ENCODE data around the gene OR2T35.

OR2T35 gene

DNA sequence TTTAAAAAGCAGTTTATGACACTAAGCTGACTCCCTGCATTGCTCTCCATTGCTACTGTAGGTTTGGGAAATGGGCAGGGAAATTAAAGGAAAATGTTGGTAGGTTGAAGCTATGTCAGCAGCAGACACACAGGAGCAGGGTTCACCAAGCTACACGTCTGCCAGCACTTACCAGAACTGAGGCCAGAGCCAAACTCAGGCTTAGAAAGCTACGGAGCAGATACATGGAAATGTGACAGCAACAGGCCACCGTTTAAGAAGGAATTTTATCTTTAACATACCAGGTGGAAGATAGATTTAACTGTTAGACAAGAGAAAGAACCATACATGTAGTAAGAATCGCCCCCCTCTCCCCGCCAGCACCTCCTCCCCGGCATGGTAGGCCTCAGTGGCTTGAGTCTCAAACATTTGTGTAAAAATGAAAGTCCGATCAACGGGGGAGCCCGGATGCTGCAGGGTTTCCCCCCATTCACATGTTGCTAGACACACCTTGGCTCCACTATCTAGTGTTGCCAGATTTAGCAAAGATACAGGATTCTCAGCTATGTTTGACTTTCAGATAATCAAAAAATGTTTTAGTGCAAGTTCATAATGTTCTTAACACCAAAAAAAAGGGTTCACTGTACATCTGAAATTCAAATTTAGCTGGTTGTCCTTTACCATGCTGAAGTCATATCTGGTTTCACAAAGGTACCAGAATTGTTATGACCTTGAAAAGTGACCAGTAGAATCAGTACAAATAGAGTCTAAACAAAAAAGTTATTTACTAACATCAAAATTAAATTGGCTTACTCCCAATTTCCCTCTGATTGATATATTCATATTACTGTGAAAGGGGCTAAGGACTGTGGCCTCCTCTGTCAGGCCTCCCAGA, 16.9 kb downstream of the OR2T35 start:
- DNase-seq (ENCODE audit: low read depth in 2 of 2, low spot score in 1 of 2) = no peak

DNA sequence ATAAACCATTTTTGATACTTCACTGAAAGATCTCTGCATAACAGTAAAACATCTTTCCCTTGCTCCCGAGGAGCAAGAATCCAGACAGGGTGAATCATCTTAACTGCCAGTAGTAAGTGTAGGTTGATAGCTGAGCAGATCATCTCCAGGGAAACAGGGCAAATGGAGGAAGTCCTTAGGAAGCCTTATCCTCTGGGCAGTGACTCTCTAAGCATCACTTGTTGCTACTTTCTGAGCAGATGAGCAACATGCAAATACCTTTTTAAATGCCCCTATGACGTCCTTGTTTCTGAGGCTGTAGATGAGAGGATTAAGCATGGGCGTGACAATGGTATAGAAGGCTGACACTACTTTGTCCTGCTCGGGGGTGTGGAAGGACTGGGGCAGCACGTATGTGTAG, 19.1 kb downstream of the OR2T35 start:
- DNase-seq (ENCODE audit: low read depth in 2 of 2, low spot score in 1 of 2) = no peak

DNA sequence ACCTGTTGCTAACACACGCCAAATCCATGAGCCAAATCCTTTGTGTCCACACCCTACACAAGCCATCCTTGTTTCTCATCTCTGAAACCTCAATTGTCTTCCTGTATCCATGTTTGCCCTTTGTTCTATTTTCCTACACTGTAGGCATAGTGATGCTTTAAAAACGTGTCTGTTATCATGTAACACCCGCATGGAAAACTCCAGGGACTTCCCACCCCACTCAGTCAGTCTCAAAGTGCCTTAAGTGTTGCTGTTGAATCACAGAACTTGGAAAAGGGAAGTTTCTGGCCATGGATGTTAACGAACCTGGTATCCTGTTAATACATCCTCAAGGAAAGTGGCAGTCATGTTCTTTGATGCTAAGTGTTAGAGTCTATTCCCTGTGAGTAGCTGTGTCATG, 19.9 kb downstream of the OR2T35 start:
- DNase-seq (ENCODE audit: low read depth in 2 of 2, low spot score in 1 of 2) = no peak

DNA sequence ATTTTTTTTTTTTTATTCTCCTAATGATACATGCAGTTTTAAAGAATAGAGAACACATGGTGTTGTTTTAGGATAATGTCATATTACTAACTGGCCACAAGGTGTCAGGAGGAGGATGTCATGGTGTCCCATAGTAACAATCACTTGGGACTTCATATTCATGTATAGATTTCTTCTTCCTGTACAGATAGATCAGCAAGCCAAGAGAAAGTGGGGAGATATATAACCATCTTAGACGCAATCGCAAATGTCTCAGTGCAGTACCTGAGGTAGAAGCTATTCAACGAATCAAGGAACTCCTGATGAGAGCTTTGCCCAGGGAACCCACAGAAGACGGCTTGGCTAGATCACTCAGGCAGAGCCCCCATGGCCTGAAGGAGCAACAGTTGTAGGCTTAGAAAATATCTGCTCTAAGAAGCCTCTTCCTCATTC, 22.5 kb downstream of the OR2T35 start:
- DNase-seq (ENCODE audit: low read depth in 2 of 2, low spot score in 1 of 2) = no peak

DNA sequence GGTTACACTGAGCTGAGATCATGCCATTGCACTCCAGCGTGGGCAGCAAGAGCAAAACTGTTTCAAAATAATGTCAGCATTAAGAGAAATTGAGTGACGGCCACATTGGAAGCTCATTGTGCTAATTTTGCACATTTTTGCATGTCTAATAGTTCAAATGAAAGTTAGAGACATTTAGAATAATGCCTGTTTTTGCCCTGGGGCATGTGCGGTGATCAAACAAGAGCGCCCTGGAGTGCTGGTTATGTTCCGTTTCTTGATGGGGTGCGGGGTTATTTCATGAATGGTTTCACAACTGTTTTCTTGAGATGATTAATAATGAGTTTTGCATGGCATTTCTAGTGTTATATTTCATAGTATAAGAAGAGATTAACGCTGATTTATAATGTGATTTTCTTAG, 23.3 kb downstream of the OR2T35 start:
- DNase-seq (ENCODE audit: low read depth in 2 of 2, low spot score in 1 of 2) = no peak

DNA sequence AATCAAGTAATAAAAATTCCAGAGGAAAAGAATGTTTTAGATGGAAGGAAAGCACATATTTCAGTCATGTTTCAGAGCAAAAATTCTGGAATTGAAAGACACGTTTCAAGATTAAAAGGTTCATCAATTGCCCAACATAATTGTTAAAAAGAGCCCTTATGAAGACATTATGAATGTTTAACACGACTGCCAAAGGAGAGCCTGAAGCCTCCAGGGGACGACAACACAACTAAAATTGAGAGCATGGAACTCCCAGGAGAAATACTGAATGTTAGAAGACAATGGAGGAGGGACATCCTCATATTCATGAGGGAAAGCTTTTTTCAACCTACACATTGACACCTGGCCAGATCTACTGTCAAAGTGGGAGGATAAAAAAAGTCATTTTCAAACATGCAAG, 26.2 kb downstream of the OR2T35 start:
- DNase-seq (ENCODE audit: low read depth in 2 of 2, low spot score in 1 of 2) = no peak

DNA sequence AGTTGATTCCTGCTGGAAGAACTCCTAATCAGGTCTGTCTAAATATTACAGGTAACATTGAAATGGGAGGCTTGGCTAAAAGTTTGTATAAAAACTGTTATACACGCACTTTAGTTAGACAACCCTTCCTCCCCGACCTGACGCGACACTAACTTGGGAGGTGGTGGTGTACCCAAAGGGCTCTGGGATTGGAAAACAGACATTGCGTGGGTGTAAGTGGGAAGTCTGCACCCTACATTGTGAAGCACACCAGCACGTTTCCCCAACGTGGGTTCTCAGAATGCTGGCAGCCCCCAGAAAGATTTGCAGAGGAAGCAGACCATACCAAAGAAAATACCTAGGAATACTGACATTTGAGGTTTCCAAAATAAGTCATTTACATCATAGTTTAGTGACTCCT, 27.0 kb downstream of the OR2T35 start:
- DNase-seq (ENCODE audit: low read depth in 2 of 2, low spot score in 1 of 2) = no peak

DNA sequence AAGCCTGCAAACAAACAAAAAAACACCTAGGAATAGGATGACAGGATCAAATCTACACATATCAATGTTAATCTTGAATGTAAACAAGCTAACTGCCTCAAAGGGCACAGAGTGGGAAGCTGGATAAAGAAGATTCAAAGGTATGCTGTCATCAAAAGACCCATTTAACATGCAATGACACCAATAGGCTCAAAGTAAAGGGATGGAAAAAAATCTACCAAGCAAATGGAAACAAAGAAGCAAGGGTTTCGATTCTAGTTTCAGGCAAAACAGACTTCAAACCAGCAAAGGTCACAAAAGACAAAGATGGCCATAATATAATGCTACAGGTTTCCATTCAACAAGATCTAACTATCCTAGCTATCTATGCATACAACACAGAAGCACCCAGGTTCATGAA, 31.3 kb downstream of the OR2T35 start:
- DNase-seq (ENCODE audit: low read depth in 2 of 2, low spot score in 1 of 2) = no peak

DNA sequence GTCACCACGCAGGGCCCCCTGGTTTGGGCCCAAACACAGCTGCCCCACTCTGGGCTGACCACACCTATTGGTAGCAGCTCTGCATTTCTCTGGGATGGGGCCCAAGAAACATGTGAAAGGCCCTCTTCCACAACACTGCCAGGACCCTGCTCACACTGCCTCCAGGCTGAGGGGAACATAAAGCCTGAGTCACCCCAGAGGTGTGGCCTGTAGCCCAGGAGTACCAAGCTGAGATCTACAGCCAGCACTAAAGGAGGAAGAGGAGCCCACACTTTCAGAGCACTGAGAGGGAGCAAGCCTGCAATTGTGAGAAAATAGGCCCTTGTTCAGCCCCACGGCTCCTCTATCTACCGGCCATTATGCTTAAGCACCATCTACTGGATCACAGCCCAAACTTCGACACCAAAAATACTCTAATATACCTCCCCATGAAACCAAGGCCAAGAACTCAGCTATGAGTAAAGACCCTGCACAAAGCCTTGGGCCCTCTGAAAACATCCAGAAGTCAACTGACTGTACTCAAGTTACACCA, 33.1 kb downstream of the OR2T35 start:
- DNase-seq (ENCODE audit: low read depth in 2 of 2, low spot score in 1 of 2) = no peak

DNA sequence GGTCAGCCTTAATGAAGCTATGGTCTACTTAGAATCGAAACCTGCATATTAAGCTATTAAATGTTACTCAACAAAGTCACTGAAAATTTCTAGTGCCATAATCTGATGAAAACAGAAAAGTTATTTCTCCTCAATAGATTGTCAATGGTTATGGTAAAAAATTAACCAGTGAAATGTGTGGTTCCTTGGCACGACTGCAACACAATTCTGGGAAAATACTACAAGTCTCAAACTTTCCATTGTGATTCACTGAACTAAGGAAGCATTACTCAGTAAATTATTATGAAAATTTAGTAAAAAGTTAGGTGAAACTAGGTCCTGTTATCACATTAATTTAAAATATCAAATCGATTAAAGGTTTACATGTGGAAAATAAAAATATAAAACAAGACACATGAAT, 34.8 kb downstream of the OR2T35 start:
- no peak for DNase-seq (ENCODE audit: low read depth in 2 of 2, low spot score in 1 of 2)

DNA sequence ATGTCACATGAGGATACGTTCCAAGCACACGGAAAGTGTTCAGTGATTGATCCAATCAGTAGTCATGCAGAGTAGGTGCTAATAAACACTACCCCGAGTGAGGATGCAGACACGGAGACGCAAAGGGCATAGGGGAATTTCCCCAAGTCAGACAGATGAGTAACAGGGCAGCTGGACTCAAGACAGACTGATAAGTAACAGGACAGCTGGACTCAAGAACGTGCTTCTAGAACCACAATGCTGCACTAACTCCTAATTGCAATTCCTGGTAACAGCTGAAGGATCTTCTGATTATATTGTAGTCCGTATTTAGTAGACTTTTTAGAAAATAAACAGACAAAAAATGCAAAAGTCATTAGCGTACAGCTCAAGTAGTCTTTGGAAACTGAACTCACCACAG, 45.7 kb downstream of the OR2T35 start:
- no peak for DNase-seq (ENCODE audit: low read depth in 2 of 2, low spot score in 1 of 2)

DNA sequence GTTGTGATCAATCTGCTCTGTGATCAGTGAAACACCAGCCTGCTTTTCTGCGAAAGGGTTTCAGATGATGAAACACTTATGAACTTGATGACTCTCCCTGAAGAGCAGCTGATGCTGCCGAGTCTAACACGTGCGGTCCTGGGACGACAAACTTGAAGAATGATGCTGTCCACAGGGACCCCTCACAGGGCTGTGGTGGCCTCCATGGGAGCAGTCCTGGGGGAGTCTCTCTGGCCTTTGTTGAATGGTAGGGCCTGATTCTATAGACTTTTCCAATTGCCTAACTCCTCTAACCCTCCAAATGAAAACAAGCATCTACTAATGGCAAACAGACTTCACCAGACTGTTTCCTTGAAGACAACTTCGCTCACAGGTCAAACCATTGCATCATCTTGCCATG, 47.5 kb downstream of the OR2T35 start, which contains the start of gene OR2T10:
TSS of gene OR2T10 (minus strand) at position 112 of the 400 bp plus-strand sequence. CDS start 3,932 bp downstream, outside the sequence.
- DNase-seq (ENCODE audit: low read depth in 2 of 2, low spot score in 1 of 2) = no peak

DNA sequence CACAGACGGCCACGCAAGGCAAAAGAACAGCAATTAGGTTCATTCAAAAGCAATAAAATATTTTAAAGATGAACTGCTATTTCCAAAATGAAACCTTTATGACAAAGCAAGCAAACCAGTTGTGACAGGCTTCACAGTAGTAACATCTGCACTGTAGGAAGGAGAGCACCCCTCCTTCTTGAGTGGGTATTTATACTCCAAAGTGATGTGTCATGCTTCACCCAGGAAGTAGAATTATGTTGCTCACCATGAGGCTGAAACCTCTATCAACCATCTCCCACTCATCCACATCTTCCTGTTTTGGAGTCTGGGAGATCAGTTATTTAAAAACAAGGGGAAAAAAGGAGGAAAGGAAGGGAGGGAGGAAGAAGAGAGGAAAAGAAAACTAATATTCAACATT, 48.5 kb downstream of the OR2T35 start:
- no peak for DNase-seq (ENCODE audit: low read depth in 2 of 2, low spot score in 1 of 2)

DNA sequence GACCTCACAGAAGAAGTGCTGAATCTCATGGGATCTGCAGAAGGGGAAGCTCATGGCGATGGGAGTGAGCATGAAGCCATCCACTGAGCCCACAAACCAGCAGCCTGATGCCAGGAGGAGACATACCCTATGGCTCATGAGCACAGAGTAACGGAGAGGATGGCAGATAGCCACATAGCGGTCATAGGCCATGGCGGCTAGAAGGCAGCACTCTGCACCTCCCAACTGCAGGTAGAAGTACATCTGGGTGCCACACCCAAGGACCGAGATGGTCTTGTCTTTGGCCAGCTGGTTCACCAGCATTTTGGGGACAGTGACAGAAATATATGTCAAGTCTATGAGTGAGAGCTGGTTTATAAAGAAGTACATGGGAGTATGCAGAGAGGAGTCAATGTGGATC, 51.9 kb downstream of the OR2T35 start:
- no peak for DNase-seq (ENCODE audit: low read depth in 2 of 2, low spot score in 1 of 2)

DNA sequence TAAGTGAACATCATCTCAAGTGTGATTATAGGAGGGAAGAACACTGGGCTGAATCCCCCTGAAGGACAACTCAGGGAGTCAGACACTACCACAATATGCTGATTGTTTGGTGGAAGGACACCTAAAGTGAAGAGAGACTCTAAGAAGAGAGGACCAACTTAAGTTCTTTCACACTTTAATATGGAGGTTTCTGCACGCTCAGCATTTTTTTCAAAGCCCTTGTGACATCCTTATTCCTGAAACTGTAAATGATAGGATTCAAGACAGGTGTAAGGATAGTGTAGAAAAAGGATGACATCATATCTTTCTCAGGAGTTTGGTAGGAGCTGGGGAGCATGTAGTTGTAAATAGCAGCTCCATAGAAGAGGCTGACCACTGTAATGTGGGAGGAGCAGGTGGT, 52.4 kb downstream of the OR2T35 start:
- DNase-seq (ENCODE audit: low read depth in 2 of 2, low spot score in 1 of 2) = no peak

DNA sequence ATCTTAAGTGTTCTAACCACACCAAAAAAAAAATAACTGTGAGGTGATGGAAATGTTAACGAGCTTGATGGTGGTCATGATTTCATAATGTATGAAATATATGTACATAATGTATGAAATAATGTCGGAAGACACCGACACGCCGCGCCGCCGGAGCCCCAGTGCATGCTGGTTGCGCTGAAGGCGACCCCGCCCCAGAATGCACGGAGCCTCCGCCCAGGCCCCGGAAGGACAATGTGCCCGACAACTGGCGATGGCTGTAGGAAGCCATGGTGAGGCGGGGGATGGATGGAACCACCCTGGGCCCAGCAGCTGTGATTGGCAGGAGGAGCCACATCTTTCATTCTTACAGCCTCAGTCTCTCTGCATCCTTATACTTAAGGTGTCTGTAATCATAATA, 55.0 kb downstream of the OR2T35 start:
- no peak for DNase-seq (ENCODE audit: low read depth in 2 of 2, low spot score in 1 of 2)

DNA sequence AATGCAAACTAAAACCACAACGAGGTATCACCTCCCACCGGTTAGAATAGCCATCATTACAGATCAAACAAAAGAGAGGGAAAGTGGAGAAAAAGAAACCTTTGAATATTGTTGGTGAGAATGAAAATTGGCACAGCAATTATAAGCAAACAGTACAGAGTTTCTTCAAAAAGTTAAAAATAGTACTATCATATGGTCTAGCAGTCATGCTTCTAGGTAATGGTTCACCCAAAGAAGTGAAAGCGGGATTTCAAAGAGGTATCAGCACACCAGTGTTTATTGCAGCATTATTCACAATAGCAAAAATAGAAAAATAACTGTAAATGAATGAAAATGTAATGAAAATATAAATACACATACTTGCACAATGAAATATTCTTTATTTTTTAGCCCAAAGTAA, 55.7 kb downstream of the OR2T35 start:
- no peak for DNase-seq (ENCODE audit: low read depth in 2 of 2, low spot score in 1 of 2)

All from stimulated activated CD8-positive, alpha-beta memory T cell treated with anti-CD3 and anti-CD28 coated beads, Interleukin-4, amount 100 ng/mL, for 4 hours (primary cell).